ENCODE results near the gene HIF1A.
"Not testable (repeated sequence)": the region's sequence is repeated elsewhere in the genome, so short reads cannot be mapped to it uniquely, and the experiment has no call there.

The HIF1A gene

GRCh38 chr14:61696753-61697318 is 1.5 kb downstream of the HIF1A start:
- Histone ChIP-seq H3K27me3 (ENCODE audit: insufficient read depth, low read length) (no peaks in the 10 kb centered on the region), H3K36me3 (ENCODE audit: insufficient read depth, low read length) (peaks cover 46% of the 10 kb centered on the region), H3K79me2 (ENCODE audit: control insufficient read depth, insufficient read depth, low read length, unreplicated experiment) (peaks cover 79% of the 10 kb centered on the region), H3K4me3 (ENCODE audit: low read depth, low read length) (peak overlapping the region; percentile 91), H2AFZ (ENCODE audit: low read length, unreplicated experiment) (no peak overlapping the region), H3K27ac (ENCODE audit: low read depth, low read length) (peak overlapping the region; percentile 96), H3K4me1 (ENCODE audit: control insufficient read depth, insufficient read depth, low read length, unreplicated experiment) (peaks cover 9% of the 10 kb centered on the region)

GRCh38 chr14:61698206-61698980 is 3.1 kb downstream of the HIF1A start:
- H3K27ac ChIP-seq (ENCODE audit: low read depth, low read length): peak overlapping the region; percentile 96
- peaks cover 55% of the 10 kb centered on the region for H3K36me3 ChIP-seq (ENCODE audit: insufficient read depth, low read length)
- H3K4me3 ChIP-seq (ENCODE audit: low read depth, low read length): peak overlapping the region; percentile 91
- peaks cover 87% of the 10 kb centered on the region for H3K79me2 ChIP-seq (ENCODE audit: control insufficient read depth, insufficient read depth, low read length, unreplicated experiment)
- H3K4me1 ChIP-seq (ENCODE audit: control insufficient read depth, insufficient read depth, low read length, unreplicated experiment): peaks cover 18% of the 10 kb centered on the region
- H3K27me3 ChIP-seq (ENCODE audit: insufficient read depth, low read length): no peaks in the 10 kb centered on the region
- no peak overlapping the region for H2AFZ ChIP-seq (ENCODE audit: low read length, unreplicated experiment)

GRCh38 chr14:61699027-61699426 is 3.7 kb downstream of the HIF1A start:
- Histone ChIP-seq H3K27ac (ENCODE audit: low read depth, low read length) (peak overlapping the region; percentile 96), H3K4me1 (ENCODE audit: control insufficient read depth, insufficient read depth, low read length, unreplicated experiment) (peaks cover 23% of the 10 kb centered on the region), H3K4me3 (ENCODE audit: low read depth, low read length) (peak overlapping the region; percentile 91), H3K36me3 (ENCODE audit: insufficient read depth, low read length) (peaks cover 58% of the 10 kb centered on the region), H2AFZ (ENCODE audit: low read length, unreplicated experiment) (no peak overlapping the region), H3K27me3 (ENCODE audit: insufficient read depth, low read length) (no peaks in the 10 kb centered on the region), H3K79me2 (ENCODE audit: control insufficient read depth, insufficient read depth, low read length, unreplicated experiment) (peaks cover 92% of the 10 kb centered on the region)

GRCh38 chr14:61700104-61700886 is 5.0 kb downstream of the HIF1A start:
- Histone ChIP-seq H3K27ac (ENCODE audit: low read depth, low read length) (peak overlapping the region; percentile 96), H3K79me2 (ENCODE audit: control insufficient read depth, insufficient read depth, low read length, unreplicated experiment) (peaks cover 96% of the 10 kb centered on the region), H3K27me3 (ENCODE audit: insufficient read depth, low read length) (no peaks in the 10 kb centered on the region), H2AFZ (ENCODE audit: low read length, unreplicated experiment) (no peak overlapping the region), H3K4me1 (ENCODE audit: control insufficient read depth, insufficient read depth, low read length, unreplicated experiment) (peaks cover 28% of the 10 kb centered on the region), H3K36me3 (ENCODE audit: insufficient read depth, low read length) (peaks cover 65% of the 10 kb centered on the region), H3K4me3 (ENCODE audit: low read depth, low read length) (peak overlapping the region; percentile 91)

GRCh38 chr14:61701946-61702345 is 6.6 kb downstream of the HIF1A start:
- Histone ChIP-seq H3K36me3 (ENCODE audit: insufficient read depth, low read length) (peaks cover 66% of the 10 kb centered on the region), H3K4me3 (ENCODE audit: low read depth, low read length) (peak overlapping the region; percentile 91), H2AFZ (ENCODE audit: low read length, unreplicated experiment) (no peak overlapping the region), H3K4me1 (ENCODE audit: control insufficient read depth, insufficient read depth, low read length, unreplicated experiment) (peaks cover 36% of the 10 kb centered on the region), H3K27me3 (ENCODE audit: insufficient read depth, low read length) (no peaks in the 10 kb centered on the region), H3K79me2 (ENCODE audit: control insufficient read depth, insufficient read depth, low read length, unreplicated experiment) (peaks cover 97% of the 10 kb centered on the region), H3K27ac (ENCODE audit: low read depth, low read length) (peak overlapping the region; percentile 96)

- peaks cover 89% of the 10 kb centered on the region for H3K79me2 ChIP-seq (ENCODE audit: control insufficient read depth, insufficient read depth, low read length, unreplicated experiment)
- H2AFZ ChIP-seq (ENCODE audit: low read length, unreplicated experiment): no peak overlapping the region
- peak overlapping the region; percentile 96 for H3K27ac ChIP-seq (ENCODE audit: low read depth, low read length)
Observed at GRCh38 chr14:61703342-61704129, 8.2 kb downstream of the HIF1A start.

GRCh38 chr14:61704554-61704953 is 9.2 kb downstream of the HIF1A start:
- peaks cover 44% of the 10 kb centered on the region for H3K36me3 ChIP-seq (ENCODE audit: insufficient read depth, low read length)
- H3K4me3 ChIP-seq (ENCODE audit: low read depth, low read length): peak overlapping the region; percentile 91

More at GRCh38 chr14:61703342-61704129, 8.2 kb downstream of the HIF1A start:
- Histone ChIP-seq H3K27me3 (ENCODE audit: insufficient read depth, low read length) (no peaks in the 10 kb centered on the region), H3K36me3 (ENCODE audit: insufficient read depth, low read length) (peaks cover 52% of the 10 kb centered on the region), H3K4me3 (ENCODE audit: low read depth, low read length) (peak overlapping the region; percentile 91), H3K4me1 (ENCODE audit: control insufficient read depth, insufficient read depth, low read length, unreplicated experiment) (peaks cover 36% of the 10 kb centered on the region)

GRCh38 chr14:61705017-61705416 is 9.7 kb downstream of the HIF1A start:
- Histone ChIP-seq H3K4me1 (ENCODE audit: control insufficient read depth, insufficient read depth, low read length, unreplicated experiment) (peaks cover 49% of the 10 kb centered on the region), H3K36me3 (ENCODE audit: insufficient read depth, low read length) (peaks cover 44% of the 10 kb centered on the region), H3K27ac (ENCODE audit: low read depth, low read length) (peak overlapping the region; percentile 96), H3K4me3 (ENCODE audit: low read depth, low read length) (peak overlapping the region; percentile 91), H2AFZ (ENCODE audit: low read length, unreplicated experiment) (no peak overlapping the region), H3K79me2 (ENCODE audit: control insufficient read depth, insufficient read depth, low read length, unreplicated experiment) (peaks cover 89% of the 10 kb centered on the region), H3K27me3 (ENCODE audit: insufficient read depth, low read length) (no peaks in the 10 kb centered on the region)

More at GRCh38 chr14:61704554-61704953, 9.2 kb downstream of the HIF1A start:
- H3K27ac ChIP-seq (ENCODE audit: low read depth, low read length): peak overlapping the region; percentile 96
- H3K4me1 ChIP-seq (ENCODE audit: control insufficient read depth, insufficient read depth, low read length, unreplicated experiment): peaks cover 44% of the 10 kb centered on the region
- H3K79me2 ChIP-seq (ENCODE audit: control insufficient read depth, insufficient read depth, low read length, unreplicated experiment): peaks cover 89% of the 10 kb centered on the region
- no peaks in the 10 kb centered on the region for H3K27me3 ChIP-seq (ENCODE audit: insufficient read depth, low read length)
- no peak overlapping the region for H2AFZ ChIP-seq (ENCODE audit: low read length, unreplicated experiment)

GRCh38 chr14:61706096-61706690 is 10.9 kb downstream of the HIF1A start:
- Histone ChIP-seq H3K79me2 (ENCODE audit: control insufficient read depth, insufficient read depth, low read length, unreplicated experiment) (peaks cover 89% of the 10 kb centered on the region), H3K36me3 (ENCODE audit: insufficient read depth, low read length) (peaks cover 33% of the 10 kb centered on the region), H3K4me3 (ENCODE audit: low read depth, low read length) (peak overlapping the region; percentile 91), H3K27me3 (ENCODE audit: insufficient read depth, low read length) (no peaks in the 10 kb centered on the region), H3K4me1 (ENCODE audit: control insufficient read depth, insufficient read depth, low read length, unreplicated experiment) (peaks cover 59% of the 10 kb centered on the region), H2AFZ (ENCODE audit: low read length, unreplicated experiment) (no peak overlapping the region), H3K27ac (ENCODE audit: low read depth, low read length) (peak overlapping the region; percentile 96)

GRCh38 chr14:61707774-61708173 is 12.5 kb downstream of the HIF1A start:
- H3K27me3 ChIP-seq (ENCODE audit: insufficient read depth, low read length); H3K27ac ChIP-seq (ENCODE audit: low read depth, low read length); H3K4me3 ChIP-seq (ENCODE audit: low read depth, low read length); H2AFZ ChIP-seq (ENCODE audit: low read length, unreplicated experiment): not testable (repeated sequence)
- Histone ChIP-seq H3K36me3 (ENCODE audit: insufficient read depth, low read length) (peaks cover 35% of the 10 kb centered on the region), H3K4me1 (ENCODE audit: control insufficient read depth, insufficient read depth, low read length, unreplicated experiment) (peaks cover 72% of the 10 kb centered on the region), H3K79me2 (ENCODE audit: control insufficient read depth, insufficient read depth, low read length, unreplicated experiment) (peaks cover 92% of the 10 kb centered on the region)

Data from ACC112 (cell line).